Gastrocnemius medialis (tissue), 4 donors: Measurements from ENCODE around the gene LRATD1. TPM values are rescaled to one million over a fixed set of nuclear protein-coding genes. Genes with fewer than 3 reads are reported as not detected.

Source experiments
- ATAC-seq, 2 donors: fragments of 150-250 bp; one replicate each; pipeline ENCODE4 v1.9.1; 2016
- DNase-seq, 2 donors: peaks; one replicate each; pipeline ENCODE4 v3.0.0-alpha.2; 2019
- H3K27ac ChIP-seq, 4 donors: fragments of 200-600 bp; sonication (generic); 1 replicate in 1 of 4; 2 replicates in 3 of 4; pipeline ENCODE4 v1.5.1; 2016 to 2018; ENCODE audit warnings: mild to moderate bottlenecking in 2 of 4, moderate library complexity in 1 of 4
- H3K27me3 ChIP-seq, 3 donors: fragments of 200-600 bp; sonication (generic) in 2 of 3; 1 replicate in 1 of 3; 2 replicates in 2 of 3; pipeline versions ENCODE4 v1.5.1 to v1.6.0; 2016 to 2019; ENCODE audit warnings: mild to moderate bottlenecking in 1 of 3, moderate library complexity in 1 of 3
- H3K36me3 ChIP-seq, 2 donors: fragments of 200-600 bp; sonication (generic) in 1 of 2; one replicate each; pipeline ENCODE4 v1.5.1; 2017 to 2018
- H3K4me1 ChIP-seq, 2 donors: fragments of 200-600 bp; sonication (generic) in 1 of 2; one replicate each; pipeline ENCODE4 v1.5.1; 2016 to 2017; ENCODE audit warnings: mild to moderate bottlenecking in 2 of 2
- H3K4me3 ChIP-seq, 4 donors: fragments of 200-600 bp; sonication (generic) in 3 of 4; 1 replicate in 1 of 4; 2 replicates in 3 of 4; pipeline ENCODE4 v1.5.1; 2016 to 2019; ENCODE audit warnings: mild to moderate bottlenecking in 2 of 4
- H3K9me3 ChIP-seq, 3 donors: fragments of 200-600 bp; sonication (generic) in 2 of 3; 1 replicate in 1 of 3; 2 replicates in 2 of 3; pipeline ENCODE4 v1.5.1; 2016 to 2019
- POLR2A ChIP-seq, 2 donors: fragments of 450-650 bp; IDR thresholded peaks; one replicate each; pipeline ENCODE4 v1.6.1; 2017; ENCODE audit warnings: antibody characterized with exemption in 2 of 2, mild to moderate bottlenecking in 2 of 2, moderate library complexity in 2 of 2
- in situ Hi-C, 4 donors: fragments of 200-750 bp; cut with MboI; loops; one replicate each; pipeline versions ENCODE4 v1.15.0 to v1.8.0; 2017; ENCODE audit warnings: low sequenced_read_pairs in 4 of 4
- intact Hi-C: fragments of 100-400 bp; cut with DNase I; formaldehyde crosslinking; loops from one replicate; pipeline ENCODE4 v1.15.1; 2023; ENCODE audit warnings: low total_unique reads
- total RNA-seq, 4 donors: library from RNA; depleted of rRNA; stranded (reverse); fragments of >200 nt; gene quantifications; one replicate each; pipeline versions ENCODE4 v1.1.0 to v1.2.3, GENCODE V29; 2016
- TF ChIP-seq, protein P1 (sequence below), 5 experiments: fragments of 450-650 bp in 3 of 5; fragments of 200-600 bp in 2 of 5; sonication (generic) in 2 of 5; IDR thresholded peaks in 4 of 5; conservative IDR thresholded peaks in 1 of 5; 1 replicate in 4 of 5; 2 replicates in 1 of 5; pipeline ENCODE4 v1.5.1; 2016 to 2019; ENCODE audit warnings: antibody characterized with exemption in 5 of 5, mild to moderate bottlenecking in 3 of 5, moderate library complexity in 3 of 5

LRATD1 gene
- total RNA-seq, 4 donors from 2014 or later: 0.33 to 4.9 (median 0.86) TPM

GRCh38 chr2:14642499-14642898 lies 10.0 kb downstream of the LRATD1 start:
- TF ChIP-seq, protein P1, sequence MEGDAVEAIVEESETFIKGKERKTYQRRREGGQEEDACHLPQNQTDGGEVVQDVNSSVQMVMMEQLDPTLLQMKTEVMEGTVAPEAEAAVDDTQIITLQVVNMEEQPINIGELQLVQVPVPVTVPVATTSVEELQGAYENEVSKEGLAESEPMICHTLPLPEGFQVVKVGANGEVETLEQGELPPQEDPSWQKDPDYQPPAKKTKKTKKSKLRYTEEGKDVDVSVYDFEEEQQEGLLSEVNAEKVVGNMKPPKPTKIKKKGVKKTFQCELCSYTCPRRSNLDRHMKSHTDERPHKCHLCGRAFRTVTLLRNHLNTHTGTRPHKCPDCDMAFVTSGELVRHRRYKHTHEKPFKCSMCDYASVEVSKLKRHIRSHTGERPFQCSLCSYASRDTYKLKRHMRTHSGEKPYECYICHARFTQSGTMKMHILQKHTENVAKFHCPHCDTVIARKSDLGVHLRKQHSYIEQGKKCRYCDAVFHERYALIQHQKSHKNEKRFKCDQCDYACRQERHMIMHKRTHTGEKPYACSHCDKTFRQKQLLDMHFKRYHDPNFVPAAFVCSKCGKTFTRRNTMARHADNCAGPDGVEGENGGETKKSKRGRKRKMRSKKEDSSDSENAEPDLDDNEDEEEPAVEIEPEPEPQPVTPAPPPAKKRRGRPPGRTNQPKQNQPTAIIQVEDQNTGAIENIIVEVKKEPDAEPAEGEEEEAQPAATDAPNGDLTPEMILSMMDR (IDR thresholded peaks at IDR 0.05 in 4 of 5, conservative IDR thresholded peaks at IDR 0.05 in 1 of 5): no peak
- no peak for TF ChIP-seq POLR2A (IDR thresholded peaks at IDR 0.05)
- in situ Hi-C loops (no loop called here), intact Hi-C loops (no loop called here)
- Histone ChIP-seq H3K27ac (no peak overlapping the region), H3K4me3 (no peak overlapping the region), H3K36me3 (no peaks in the 10 kb centered on the region), H3K4me1 (peaks cover 0 to 1% of the 10 kb centered on the region in 2 donors), H3K27me3 (peaks cover 0 to 7% (median 4%) of the 10 kb centered on the region in 3 donors), H3K9me3 (no peaks in the 10 kb centered on the region)
- DNase-seq: no peak
- ATAC-seq: no peak

GRCh38 chr2:14647714-14648113 lies 15.2 kb downstream of the LRATD1 start:
- in situ Hi-C loops: no loop called here
- no peak for DNase-seq
- ATAC-seq: no peak
- Histone ChIP-seq H3K9me3 (no peaks in the 10 kb centered on the region), H3K4me1 (peaks cover 0 to 7% of the 10 kb centered on the region in 2 donors), H3K4me3 (no peak overlapping the region), H3K27ac (no peak overlapping the region), H3K36me3 (no peaks in the 10 kb centered on the region), H3K27me3 (no peaks in the 10 kb centered on the region)
- intact Hi-C loops: no loop called here
- TF ChIP-seq, protein P1 (IDR thresholded peaks at IDR 0.05 in 4 of 5, conservative IDR thresholded peaks at IDR 0.05 in 1 of 5): no peak
- no peak for TF ChIP-seq POLR2A (IDR thresholded peaks at IDR 0.05)

DNA sequence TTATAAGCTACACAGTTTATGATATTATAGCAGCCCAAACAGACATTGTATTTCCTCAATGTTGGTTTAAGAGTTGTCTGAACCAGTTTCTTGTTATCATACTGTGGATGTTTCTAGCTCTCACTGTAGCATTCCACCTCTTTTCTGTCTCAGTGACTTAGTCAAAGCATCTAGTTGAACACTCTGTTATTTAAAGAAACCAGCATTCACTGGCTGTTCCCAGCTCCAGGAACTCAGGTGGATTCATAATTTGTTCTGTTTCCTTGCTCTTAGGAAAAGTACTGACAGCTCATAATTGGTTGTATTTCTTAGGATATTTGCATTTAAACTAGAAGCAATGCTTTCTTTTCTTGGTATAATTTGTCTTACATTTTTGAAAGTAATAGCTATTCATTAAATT lies 17.5 kb downstream of the LRATD1 start:
- Histone ChIP-seq H3K36me3 (no peaks in the 10 kb centered on the region), H3K4me3 (no peak overlapping the region), H3K4me1 (peaks cover 0 to 7% of the 10 kb centered on the region in 2 donors), H3K9me3 (no peaks in the 10 kb centered on the region), H3K27ac (no peak overlapping the region), H3K27me3 (no peaks in the 10 kb centered on the region)
- ATAC-seq: no peak
- in situ Hi-C loops: no loop called here
- intact Hi-C loops: no loop called here
- TF ChIP-seq, protein P1 (IDR thresholded peaks at IDR 0.05 in 4 of 5, conservative IDR thresholded peaks at IDR 0.05 in 1 of 5): no peak
- no peak for TF ChIP-seq POLR2A (IDR thresholded peaks at IDR 0.05)
- DNase-seq: no peak

GRCh38 chr2:14654835-14655282 lies 22.3 kb downstream of the LRATD1 start:
- TF ChIP-seq, protein P1 (IDR thresholded peaks at IDR 0.05 in 4 of 5, conservative IDR thresholded peaks at IDR 0.05 in 1 of 5): no peak
- TF ChIP-seq POLR2A (IDR thresholded peaks at IDR 0.05): no peak
- ATAC-seq: no peak
- intact Hi-C loops: no loop called here
- Histone ChIP-seq H3K27me3 (no peaks in the 10 kb centered on the region), H3K36me3 (no peaks in the 10 kb centered on the region), H3K4me3 (no peak overlapping the region), H3K4me1 (no peaks in the 10 kb centered on the region), H3K27ac (no peak overlapping the region), H3K9me3 (no peaks in the 10 kb centered on the region)
- no peak for DNase-seq
- in situ Hi-C loops: no loop called here

GRCh38 chr2:14656146-14656545 lies 23.6 kb downstream of the LRATD1 start:
- H3K27ac ChIP-seq: no peak overlapping the region
- H3K4me3 ChIP-seq: no peak overlapping the region
- intact Hi-C loops: no loop called here
- TF ChIP-seq, protein P1 (IDR thresholded peaks at IDR 0.05 in 4 of 5, conservative IDR thresholded peaks at IDR 0.05 in 1 of 5): no peak
- TF ChIP-seq POLR2A (IDR thresholded peaks at IDR 0.05): no peak
- no peak for ATAC-seq
- H3K9me3 ChIP-seq: no peaks in the 10 kb centered on the region
- in situ Hi-C loops: no loop called here
- no peaks in the 10 kb centered on the region for H3K4me1 ChIP-seq
- no peaks in the 10 kb centered on the region for H3K27me3 ChIP-seq
- no peaks in the 10 kb centered on the region for H3K36me3 ChIP-seq
- no peak for DNase-seq
